ENCODE measurements around the gene SLC66A3.

GRCh38 chr2:11142987-11143386, 12.3 kb upstream of the SLC66A3 start:
- no peak for TF ChIP-seq CTCF (IDR thresholded peaks at IDR 0.05)
- TF ChIP-seq POLR2A (IDR thresholded peaks at IDR 0.05) = no peak
- TF ChIP-seq EP300 (IDR thresholded peaks at IDR 0.05) = no peak
